ENCODE data around the gene ATM.

ATM gene

GRCh38 chr11:108199446-108200321 lies 23.2 kb upstream of the ATM start:
- no peak for TF ChIP-seq CTCF (IDR thresholded peaks at IDR 0.05)
- no peak for TF ChIP-seq ZFX (IDR thresholded peaks at IDR 0.05; ENCODE audit: borderline replicate concordance)
- H3K27ac ChIP-seq: no peak overlapping the region

GRCh38 chr11:108203075-108203474 lies 19.8 kb upstream of the ATM start:
- no peak overlapping the region for H3K27ac ChIP-seq

DNA sequence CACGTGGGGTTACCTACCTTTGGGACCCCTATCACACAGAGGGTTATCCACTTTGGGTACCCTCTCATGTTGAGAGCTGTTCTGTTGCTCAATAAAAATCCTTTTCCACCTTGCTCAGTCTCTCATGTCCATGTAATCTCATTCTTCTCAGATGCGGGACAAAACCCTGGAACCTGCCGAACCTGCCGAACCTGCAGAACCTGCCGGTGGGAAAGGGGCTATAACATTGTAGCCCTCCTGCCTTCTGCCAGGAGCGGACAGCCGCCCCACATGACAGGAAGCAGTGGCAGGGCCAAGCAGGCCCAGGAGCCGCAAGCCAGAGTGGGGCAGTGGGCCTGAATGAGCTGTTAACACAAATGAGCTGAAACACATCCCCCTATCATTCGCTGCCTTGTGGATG lies 18.5 kb upstream of the ATM start:
- TF ChIP-seq ZFX (IDR thresholded peaks at IDR 0.05; ENCODE audit: borderline replicate concordance): no peak
- TF ChIP-seq CTCF (IDR thresholded peaks at IDR 0.05): no peak
- no peak overlapping the region for H3K27ac ChIP-seq

More at GRCh38 chr11:108203075-108203474, 19.8 kb upstream of the ATM start:
- TF ChIP-seq CTCF (IDR thresholded peaks at IDR 0.05) (no peak), ZFX (IDR thresholded peaks at IDR 0.05; ENCODE audit: borderline replicate concordance) (no peak)

DNA sequence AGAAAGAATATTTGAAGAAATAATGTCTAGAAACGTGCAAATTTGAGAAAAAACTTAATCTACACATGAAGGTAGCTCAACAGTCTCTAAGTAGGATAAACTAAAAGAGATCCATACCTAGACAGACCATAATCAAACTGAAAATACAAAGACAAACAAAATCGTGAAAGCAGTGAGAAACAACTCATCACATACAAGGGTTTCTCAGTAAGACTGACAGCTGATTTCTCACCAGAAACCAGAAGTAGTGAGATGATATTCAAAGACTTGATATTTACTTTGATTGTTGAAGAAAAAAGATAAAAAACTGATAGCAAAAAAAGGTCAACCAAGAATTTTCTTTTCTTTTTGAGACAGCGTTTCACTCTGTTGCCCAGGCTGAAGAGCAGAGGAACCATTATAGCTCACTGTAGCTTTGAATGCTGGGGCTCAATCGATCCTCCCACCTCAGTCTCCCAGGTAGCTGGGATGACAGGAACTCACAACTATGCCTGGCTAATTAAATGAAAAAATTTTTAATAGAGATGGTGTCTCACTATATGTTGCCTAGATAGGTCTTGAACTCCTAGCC lies 17.9 kb upstream of the ATM start:
- no peak for TF ChIP-seq ZFX (IDR thresholded peaks at IDR 0.05; ENCODE audit: borderline replicate concordance)
- TF ChIP-seq CTCF (IDR thresholded peaks at IDR 0.05): no peak
- H3K27ac ChIP-seq: no peak overlapping the region

DNA sequence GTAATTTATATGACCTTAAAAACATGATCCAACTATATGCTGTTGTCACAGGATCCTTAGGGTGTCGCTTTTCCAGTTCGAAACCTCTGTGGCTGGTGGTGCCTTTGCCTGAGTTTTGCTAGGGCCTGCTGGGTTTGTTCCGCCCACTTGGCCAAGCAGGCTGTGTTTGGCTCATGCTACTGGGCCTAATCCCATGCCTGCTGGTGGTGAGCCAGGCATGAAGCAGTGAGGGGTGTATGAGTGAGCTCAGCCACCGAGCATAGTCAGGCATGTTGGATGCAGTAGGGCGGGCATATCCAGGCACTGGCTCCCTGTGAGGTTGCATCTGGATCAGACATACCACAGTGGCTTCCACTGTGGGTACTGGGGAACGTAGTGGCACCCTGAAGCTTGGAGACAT lies 16.7 kb upstream of the ATM start:
- H3K27ac ChIP-seq: no peak overlapping the region
- TF ChIP-seq ZFX (IDR thresholded peaks at IDR 0.05; ENCODE audit: borderline replicate concordance) (no peak), CTCF (IDR thresholded peaks at IDR 0.05) (no peak)

DNA sequence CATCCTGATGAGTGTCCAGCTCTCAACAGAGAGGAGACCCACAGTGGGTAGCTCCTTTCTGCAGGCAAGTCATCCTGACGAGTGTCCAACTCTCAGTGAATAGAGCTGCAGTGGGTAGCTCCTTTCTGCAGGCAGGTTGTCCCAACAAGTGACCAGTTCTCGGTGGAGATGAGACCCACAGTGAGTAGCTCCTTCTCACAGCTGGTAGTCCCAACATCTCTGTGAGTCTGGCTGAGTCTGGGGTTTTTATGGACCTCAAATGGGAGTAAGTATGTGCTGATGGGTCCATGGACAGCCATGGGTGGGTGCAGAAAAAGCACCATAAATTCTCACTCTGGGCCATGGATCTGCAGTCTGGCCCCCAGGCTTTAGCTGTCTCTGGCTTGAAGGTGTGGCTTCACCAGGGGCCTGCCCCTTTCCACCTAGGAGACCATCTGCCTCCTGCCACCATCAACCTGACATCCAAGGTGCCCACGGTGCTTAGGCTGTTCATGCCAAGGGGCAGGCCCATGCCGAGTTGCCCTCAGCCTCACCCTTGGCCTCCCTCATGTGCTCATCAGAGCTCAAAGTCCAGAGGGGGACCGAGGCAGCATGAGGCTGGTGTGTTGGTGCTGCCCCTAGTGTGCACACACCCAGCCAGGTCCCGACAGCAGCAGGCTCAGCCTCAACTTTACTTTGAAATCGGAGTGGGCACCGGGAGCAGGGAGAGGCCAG lies 15.7 kb upstream of the ATM start:
- TF ChIP-seq ZFX (IDR thresholded peaks at IDR 0.05; ENCODE audit: borderline replicate concordance) (no peak), CTCF (IDR thresholded peaks at IDR 0.05) (no peak)

More for the DNA sequence above, 15.7 kb upstream of the ATM start:
- H3K27ac ChIP-seq: no peak overlapping the region

All from 22Rv1 (cell line).